Camera-type eye (tissue), 1 donor: Measurements from ENCODE around the gene IL17RC. TPM values are rescaled to one million over a fixed set of nuclear protein-coding genes. Genes with fewer than 3 reads are reported as not detected.

Experiments
- total RNA-seq: library from RNA; depleted of rRNA; stranded (reverse); fragments of >200 nt; gene quantifications from one replicate; pipeline ENCODE4 v1.2.3, GENCODE V29; 2014

Gene IL17RC, protein sequence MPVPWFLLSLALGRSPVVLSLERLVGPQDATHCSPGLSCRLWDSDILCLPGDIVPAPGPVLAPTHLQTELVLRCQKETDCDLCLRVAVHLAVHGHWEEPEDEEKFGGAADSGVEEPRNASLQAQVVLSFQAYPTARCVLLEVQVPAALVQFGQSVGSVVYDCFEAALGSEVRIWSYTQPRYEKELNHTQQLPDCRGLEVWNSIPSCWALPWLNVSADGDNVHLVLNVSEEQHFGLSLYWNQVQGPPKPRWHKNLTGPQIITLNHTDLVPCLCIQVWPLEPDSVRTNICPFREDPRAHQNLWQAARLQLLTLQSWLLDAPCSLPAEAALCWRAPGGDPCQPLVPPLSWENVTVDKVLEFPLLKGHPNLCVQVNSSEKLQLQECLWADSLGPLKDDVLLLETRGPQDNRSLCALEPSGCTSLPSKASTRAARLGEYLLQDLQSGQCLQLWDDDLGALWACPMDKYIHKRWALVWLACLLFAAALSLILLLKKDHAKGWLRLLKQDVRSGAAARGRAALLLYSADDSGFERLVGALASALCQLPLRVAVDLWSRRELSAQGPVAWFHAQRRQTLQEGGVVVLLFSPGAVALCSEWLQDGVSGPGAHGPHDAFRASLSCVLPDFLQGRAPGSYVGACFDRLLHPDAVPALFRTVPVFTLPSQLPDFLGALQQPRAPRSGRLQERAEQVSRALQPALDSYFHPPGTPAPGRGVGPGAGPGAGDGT
- 28.1 TPM for total RNA-seq

DNA sequence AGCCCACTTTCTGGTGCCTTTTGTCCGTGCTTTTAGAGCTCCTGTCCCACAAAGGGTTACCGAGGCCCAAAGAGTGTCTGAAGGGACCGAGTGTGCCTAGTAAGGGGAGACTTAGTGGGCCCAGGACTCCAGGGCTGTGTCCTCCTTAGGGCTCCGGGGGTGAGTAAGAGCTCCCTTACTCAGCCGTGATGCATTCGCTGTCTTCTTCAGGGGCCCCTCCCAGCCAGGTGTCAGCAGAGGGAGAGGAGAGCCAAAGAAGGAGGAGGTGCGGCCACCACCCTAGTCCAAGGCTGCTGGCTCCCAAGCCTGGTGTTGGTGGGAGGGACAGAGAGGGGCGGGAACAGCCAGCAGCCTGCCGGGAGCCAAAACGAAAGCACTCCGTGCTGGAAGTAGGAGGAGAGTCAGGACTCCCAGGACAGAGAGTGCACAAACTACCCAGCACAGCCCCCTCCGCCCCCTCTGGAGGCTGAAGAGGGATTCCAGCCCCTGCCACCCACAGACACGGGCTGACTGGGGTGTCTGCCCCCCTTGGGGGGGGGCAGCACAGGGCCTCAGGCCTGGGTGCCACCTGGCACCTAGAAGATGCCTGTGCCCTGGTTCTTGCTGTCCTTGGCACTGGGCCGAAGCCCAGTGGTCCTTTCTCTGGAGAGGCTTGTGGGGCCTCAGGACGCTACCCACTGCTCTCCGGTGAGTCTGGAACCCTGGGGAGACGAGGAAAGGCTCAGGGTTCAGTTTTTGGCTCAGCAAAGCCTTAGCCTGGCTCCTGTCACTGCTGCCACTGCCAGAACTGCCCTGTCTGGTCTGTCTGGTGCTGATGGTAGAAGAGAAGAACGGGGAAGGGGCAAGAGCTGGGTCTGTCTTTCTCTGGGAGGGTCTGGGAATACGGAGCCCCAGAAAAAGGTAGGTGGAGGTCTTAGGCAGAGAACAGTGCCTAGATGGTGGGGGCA, at the start of gene IL17RC:
Gene IL17RC (plus strand): TSS at position 365 of the 947 bp plus-strand sequence. CDS start 218 bp downstream, at position 583.

DNA sequence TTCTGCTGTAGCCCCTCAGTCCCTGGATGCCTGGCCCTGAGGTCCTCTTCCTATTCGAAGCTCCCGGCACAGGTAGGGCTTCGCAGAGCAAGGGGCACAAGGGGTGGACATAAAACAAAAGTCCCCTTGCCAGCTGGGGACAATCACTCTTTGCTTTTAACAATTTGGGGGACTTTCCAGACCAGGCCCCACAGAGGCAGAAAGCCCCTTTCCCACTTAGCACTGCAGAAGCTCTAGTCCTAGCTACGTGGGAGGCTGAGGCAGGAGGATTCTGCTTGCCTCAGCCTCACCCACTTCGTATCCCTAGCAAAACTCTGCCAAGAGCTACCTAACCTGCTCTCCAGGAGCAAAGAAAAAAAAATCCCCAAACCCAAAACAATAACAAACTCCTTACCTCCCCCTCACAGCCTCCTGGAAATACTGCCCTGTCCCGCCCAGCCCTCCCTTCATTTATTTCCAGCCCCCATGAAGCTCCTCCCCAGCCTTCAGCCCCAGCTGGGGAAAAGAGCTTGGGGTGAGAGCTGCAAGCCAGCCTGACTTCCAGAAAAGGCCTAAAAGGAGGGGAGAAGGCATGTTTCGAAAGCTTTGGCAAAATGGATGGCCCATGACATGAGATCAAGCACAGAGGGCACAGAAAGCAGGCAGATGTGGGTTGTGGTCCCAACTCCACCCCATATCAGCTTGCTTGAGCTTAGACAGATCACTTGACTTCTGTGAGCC, 36.9 kb upstream of the IL17RC start, which contains the start of gene CIDEC:
Gene CIDEC (minus strand): TSS at position 424 of the 720 bp plus-strand sequence. CDS start 1,767 bp downstream, outside the sequence.

DNA sequence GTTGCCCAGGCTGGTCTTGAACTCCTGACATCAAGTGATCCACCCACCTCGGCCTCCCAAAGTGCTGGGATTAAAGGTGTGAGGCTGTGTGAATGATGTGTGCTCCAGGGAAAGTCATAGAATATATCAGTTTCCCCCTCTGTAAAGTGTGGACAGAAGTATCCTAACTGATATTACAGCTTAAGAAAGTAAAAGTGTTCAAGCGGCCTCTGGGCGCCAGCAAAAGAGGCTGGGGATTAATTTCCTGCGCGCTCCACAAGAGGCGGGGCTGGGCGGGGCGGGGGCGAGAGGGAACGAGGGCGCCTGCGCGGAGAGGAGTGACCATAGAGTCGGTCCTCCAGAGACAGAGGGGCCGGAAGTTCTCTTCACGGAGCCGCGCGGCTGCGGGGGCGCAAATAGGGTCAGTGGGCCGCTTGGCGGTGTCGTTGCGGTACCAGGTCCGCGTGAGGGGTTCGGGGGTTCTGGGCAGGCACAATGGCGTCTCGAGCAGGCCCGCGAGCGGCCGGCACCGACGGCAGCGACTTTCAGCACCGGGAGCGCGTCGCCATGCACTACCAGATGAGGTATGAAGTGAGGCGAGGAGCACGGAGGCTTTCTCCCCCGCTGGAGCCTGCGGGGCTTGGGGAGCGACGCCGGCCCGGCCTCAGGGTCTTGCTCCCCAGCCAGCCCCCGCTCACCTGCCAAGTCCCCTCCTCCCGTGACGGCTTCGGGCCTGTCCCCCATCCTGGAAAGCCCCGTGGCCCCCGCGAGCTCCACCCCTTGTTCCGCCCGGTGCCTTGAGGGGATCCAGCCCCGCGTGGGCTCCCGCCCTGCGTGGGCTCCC, 26.4 kb upstream of the IL17RC start, which contains the start of gene JAGN1:
Gene JAGN1 (plus strand): TSS at position 362 of the 823 bp plus-strand sequence. CDS start 113 bp downstream, at position 475.

DNA sequence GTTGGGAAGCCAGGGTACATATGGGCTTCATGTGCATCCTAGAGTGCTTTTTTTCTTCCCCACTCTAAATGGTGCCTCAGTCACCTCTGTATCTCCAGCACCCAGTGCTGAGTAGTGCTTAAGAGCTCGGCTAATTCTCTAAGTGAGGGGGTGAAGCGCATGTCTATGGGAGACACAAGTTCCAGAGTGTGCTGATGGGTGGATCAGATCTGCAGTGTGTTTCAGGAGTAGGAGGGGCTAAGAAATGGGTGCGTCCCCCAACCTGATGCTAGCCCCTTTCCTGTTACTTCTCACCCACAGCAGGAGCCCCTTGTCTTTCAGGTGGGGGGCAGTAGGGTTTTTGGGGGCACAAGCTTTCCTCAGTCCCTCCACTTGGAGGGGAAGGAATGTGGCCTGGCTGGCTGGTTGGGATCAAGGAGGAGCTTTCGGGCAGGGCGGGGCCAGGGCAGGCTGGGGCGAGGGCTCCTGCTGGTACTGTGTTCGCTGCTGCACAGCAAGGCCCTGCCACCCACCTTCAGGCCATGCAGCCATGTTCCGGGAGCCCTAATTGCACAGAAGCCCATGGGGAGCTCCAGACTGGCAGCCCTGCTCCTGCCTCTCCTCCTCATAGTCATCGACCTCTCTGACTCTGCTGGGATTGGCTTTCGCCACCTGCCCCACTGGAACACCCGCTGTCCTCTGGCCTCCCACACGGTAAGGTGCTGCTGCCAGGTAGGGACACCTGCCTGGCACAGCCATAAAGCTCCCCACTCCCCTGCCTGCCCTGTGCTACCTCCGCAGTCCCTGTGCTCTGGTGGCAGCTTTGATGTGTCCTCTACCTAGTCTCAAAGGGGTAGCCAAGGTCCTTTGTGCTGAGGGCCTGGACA, 14.3 kb upstream of the IL17RC start, which contains the start of gene IL17RE:
Gene IL17RE (plus strand): TSS at position 477 of the 866 bp plus-strand sequence. CDS start 85 bp downstream, at position 562.

DNA sequence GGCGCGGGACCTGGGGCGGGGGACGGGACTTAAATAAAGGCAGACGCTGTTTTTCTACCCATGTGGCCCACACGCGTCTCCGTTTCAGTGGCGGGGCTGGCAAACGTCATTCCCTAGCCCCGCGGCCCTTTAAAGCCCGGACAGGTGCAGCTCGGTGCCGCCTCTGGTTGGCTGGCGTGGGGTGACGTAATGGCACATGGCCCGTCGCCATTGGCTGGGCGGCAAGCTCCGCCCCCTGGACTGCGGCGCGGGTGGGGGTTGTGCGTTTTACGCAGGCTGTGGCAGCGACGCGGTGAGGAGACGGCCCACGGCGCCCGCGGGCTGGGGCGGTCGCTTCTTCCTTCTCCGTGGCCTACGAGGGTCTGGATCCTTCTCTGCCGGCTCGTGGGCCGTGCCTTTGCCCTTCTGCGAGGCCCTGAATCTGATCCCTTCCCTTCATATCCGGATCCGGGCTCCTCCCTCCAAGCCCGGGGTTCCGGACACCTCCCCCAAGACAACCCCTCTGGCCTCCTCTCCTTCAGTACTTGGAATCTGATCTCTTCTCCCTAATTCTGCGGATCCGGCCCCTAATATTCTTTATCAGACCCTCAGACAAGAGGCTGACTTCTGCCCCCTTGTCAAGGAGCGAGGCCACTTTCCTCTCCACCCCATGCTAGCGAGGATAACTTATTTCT, 16.8 kb downstream of the IL17RC start, which contains the start of gene CRELD1:
Gene CRELD1 (plus strand): TSS at position 274 of the 674 bp plus-strand sequence. CDS start 605 bp downstream, outside the sequence.

DNA sequence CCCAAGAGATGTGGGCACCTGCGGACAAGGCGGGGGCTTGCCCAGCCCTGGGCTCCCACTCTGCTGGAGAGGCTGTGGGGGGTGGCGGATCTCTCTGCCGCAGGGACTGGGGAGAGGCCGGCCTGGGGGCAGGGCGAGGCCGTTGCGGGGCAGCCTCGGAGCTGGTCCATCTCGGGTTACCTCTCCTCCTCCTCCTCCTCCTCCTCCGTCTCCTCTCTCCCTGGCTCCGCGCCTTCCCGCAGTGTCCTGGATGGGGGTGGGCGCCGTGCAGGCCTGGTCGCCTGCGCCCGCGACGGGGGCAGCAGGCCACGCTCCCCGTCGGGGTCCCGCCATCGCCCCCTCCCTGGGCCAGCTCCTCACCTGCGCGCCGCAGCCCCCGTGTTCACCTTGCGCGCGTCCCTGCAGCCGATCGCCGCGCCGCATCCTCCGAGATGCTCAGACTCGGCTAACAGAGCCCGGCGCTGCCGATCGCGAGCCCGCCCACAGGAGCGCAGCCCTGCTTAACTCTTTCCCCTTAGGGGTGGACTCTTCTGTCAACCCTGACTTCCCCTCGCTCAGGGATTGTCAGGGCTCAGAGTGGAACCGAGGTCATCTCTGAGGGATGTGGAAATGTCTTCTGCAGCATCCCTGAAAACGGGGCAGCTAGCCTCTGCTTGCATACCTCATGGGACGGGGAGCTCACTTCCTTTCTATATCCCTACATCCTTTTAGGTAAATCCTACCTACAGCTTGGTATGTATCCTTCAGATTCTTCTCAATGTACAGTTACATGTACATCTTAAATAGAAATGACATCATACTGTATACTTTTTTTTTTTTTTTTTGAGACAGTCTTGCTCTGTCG, 35.3 kb downstream of the IL17RC start, which contains the start of gene PRRT3:
Gene PRRT3 (minus strand): TSS at position 447 of the 844 bp plus-strand sequence. CDS start 2,293 bp downstream, outside the sequence.

Other genes with a start within 250 kb of the IL17RC start
- gene CPNE9, start 213.3 kb upstream of the IL17RC start, total RNA-seq = 3.8 TPM
- 26.8 TPM for gene BRPF1, start 185.4 kb upstream of the IL17RC start, total RNA-seq
- gene OGG1, start 167.1 kb upstream of the IL17RC start, total RNA-seq = 35.8 TPM
- gene CAMK1, start 147.2 kb upstream of the IL17RC start, total RNA-seq = 20.4 TPM
- gene TADA3, start 124.6 kb upstream of the IL17RC start, total RNA-seq = 44.0 TPM
- 72.3 TPM for gene ARPC4, start 124.0 kb upstream of the IL17RC start, total RNA-seq
- gene TTLL3, start 106.8 kb upstream of the IL17RC start, total RNA-seq = 115 TPM
- gene RPUSD3, start 73.1 kb upstream of the IL17RC start, total RNA-seq = 29.3 TPM
- not detected for gene CIDEC, start 36.8 kb upstream of the IL17RC start, total RNA-seq
- gene JAGN1, start 26.5 kb upstream of the IL17RC start, total RNA-seq = 27.4 TPM
- 0.71 TPM for gene IL17RE, start 14.2 kb upstream of the IL17RC start, total RNA-seq
- 51.0 TPM for gene CRELD1, start 16.7 kb downstream of the IL17RC start, total RNA-seq
- gene PRRT3, start 35.3 kb downstream of the IL17RC start, total RNA-seq = 2.9 TPM
- gene EMC3, start 69.7 kb downstream of the IL17RC start, total RNA-seq = 48.7 TPM
- gene FANCD2, start 109.3 kb downstream of the IL17RC start, total RNA-seq = 11.7 TPM
- not detected for gene FANCD2OS, start 191.2 kb downstream of the IL17RC start, total RNA-seq
- 92.9 TPM for gene BRK1, start 198.6 kb downstream of the IL17RC start, total RNA-seq
- gene VHL, start 224.7 kb downstream of the IL17RC start, total RNA-seq = 71.0 TPM
- gene IRAK2, start 247.8 kb downstream of the IL17RC start, total RNA-seq = 4.5 TPM